GM12878 (cell line): ENCODE measurements around the gene NR2F1-AS1. TPM values are rescaled to one million over a fixed set of nuclear protein-coding genes. Genes with fewer than 3 reads are reported as not detected.

Source experiments
- ATAC-seq: fragments of 200-7000 bp; cut with Tn5 transposase; 3 replicates; pipeline ENCODE4 v1.9.1; 2020; ENCODE audit warnings: mild to moderate bottlenecking, moderate library complexity
- BruUV-seq: library from RNA; stranded (reverse); fragments of 400-500 nt; replicated peaks from 2 replicates; lab custom pipeline; 2021; lab: Mats Ljungman, UMichigan
- CTCF ChIA-PET: fragments of 300-600 bp; sonication (Branson Sonifier 250); formaldehyde crosslinking; extraction: SDS; loops from one replicate; lab custom pipeline; 2021; ENCODE audit warnings: inconsistent platforms; lab: Yijun Ruan, JAX
- POLR2A ChIA-PET: fragments of 350-600 bp; formaldehyde crosslinking; extraction: SDS; loops from one replicate; lab custom pipeline; 2021; ENCODE audit warnings: inconsistent platforms; lab: Charles Lee
- RAD21 ChIA-PET: fragments of 300-600 bp; sonication (Branson Sonifier 250); formaldehyde crosslinking; loops from one replicate; lab custom pipeline; 2023; ENCODE audit warnings: antibody characterized with exemption; ENCODE audit not compliant: unreplicated experiment; lab: Charles Lee
- SMC1A ChIA-PET: fragments of 300-600 bp; sonication (Branson Sonifier 250); formaldehyde crosslinking; loops from one replicate; lab custom pipeline; 2023; ENCODE audit not compliant: unreplicated experiment, uncharacterized antibody; lab: Charles Lee
- DNase-seq: peaks from one replicate; pipeline ENCODE4 v3.0.0-alpha.2; 2011; ENCODE audit warnings: low read depth, low spot score
- FAIRE-seq: peaks from 3 replicates; lab custom pipeline; 2011; peaks lifted over from hg19 to GRCh38; lab: Jason Lieb, UNC
- H2AFZ ChIP-seq: 2 replicates; pipeline ENCODE4 v1.6.0; 2011; ENCODE audit warnings: low read depth, low read length, control low read depth; ENCODE audit not compliant: control insufficient read depth
- H3K27ac ChIP-seq: 2 replicates; pipeline ENCODE4 v1.5.1; 2011; ENCODE audit warnings: control low read depth; ENCODE audit not compliant: control insufficient read depth, insufficient read depth
- H3K27me3 ChIP-seq, 2 experiments: replicated peaks in 1 of 2; 2 replicates each; pipeline versions ENCODE4 v1.6.0 to v1.6.1; 2011; ENCODE audit warnings: low read length in 1 of 2; ENCODE audit not compliant: control insufficient read depth in 2 of 2, insufficient read depth in 2 of 2
- H3K36me3 ChIP-seq, 2 experiments: 2 replicates each; pipeline ENCODE4 v1.5.1; 2011; ENCODE audit warnings: low read length in 1 of 2; ENCODE audit not compliant: control insufficient read depth in 2 of 2, insufficient read depth in 2 of 2
- H3K4me1 ChIP-seq: 2 replicates; pipeline ENCODE4 v1.6.1; 2011; ENCODE audit warnings: mild to moderate bottlenecking, low read length, moderate library complexity, mixed read lengths; ENCODE audit not compliant: control insufficient read depth, insufficient read depth
- H3K4me2 ChIP-seq: 2 replicates; pipeline ENCODE4 v1.6.0; 2011; ENCODE audit warnings: control low read depth; ENCODE audit not compliant: control insufficient read depth, insufficient read depth
- H3K4me3 ChIP-seq: fragments of 200-600 bp; sonication (generic); 2 replicates; pipeline ENCODE4 v1.5.1; 2016
- H3K79me2 ChIP-seq: 2 replicates; pipeline ENCODE4 v1.6.0; 2011; ENCODE audit warnings: low read length; ENCODE audit not compliant: control insufficient read depth, insufficient read depth
- H3K9ac ChIP-seq: 2 replicates; pipeline ENCODE4 v1.8.0; 2011; ENCODE audit warnings: low read length, control low read depth, mixed read lengths; ENCODE audit not compliant: control insufficient read depth, insufficient read depth
- H3K9me3 ChIP-seq: replicated peaks from 3 replicates; pipeline ENCODE4 v1.5.1; 2011; ENCODE audit warnings: mild to moderate bottlenecking, low read length; ENCODE audit not compliant: control insufficient read depth, insufficient read depth
- H4K20me1 ChIP-seq: 2 replicates; pipeline ENCODE4 v1.6.0; 2011; ENCODE audit not compliant: control insufficient read depth, insufficient read depth
- BCL11A ChIP-seq: IDR thresholded peaks from 2 replicates; pipeline ENCODE4 v1.6.1; 2011; ENCODE audit warnings: low read depth, low read length
- BCLAF1 ChIP-seq: fragments of 450-650 bp; IDR thresholded peaks from 2 replicates; pipeline ENCODE4 v1.6.1; 2017; ENCODE audit warnings: antibody characterized with exemption, mild to moderate bottlenecking, moderate library complexity
- CEBPB ChIP-seq, 2 experiments: fragments of 150-350 bp in 1 of 2; IDR thresholded peaks; 2 replicates each; pipeline ENCODE4 v1.6.1; 2012 to 2014; ENCODE audit warnings: low read depth in 2 of 2, low read length in 2 of 2, borderline replicate concordance in 1 of 2, inconsistent platforms in 1 of 2
- EZH2 ChIP-seq: IDR thresholded peaks from 2 replicates; pipeline ENCODE4 v1.6.1; 2012; ENCODE audit warnings: low read depth, mild to moderate bottlenecking, control low read depth, inconsistent platforms, low read length, borderline replicate concordance; ENCODE audit not compliant: control insufficient read depth
- KLF5 ChIP-seq: fragments of 450-650 bp; IDR thresholded peaks from 2 replicates; pipeline ENCODE4 v1.6.1; 2014; ENCODE audit warnings: mild to moderate bottlenecking; ENCODE audit not compliant: partially characterized antibody
- PAX8 ChIP-seq: fragments of 450-650 bp; IDR thresholded peaks from 2 replicates; pipeline ENCODE4 v1.6.1; 2017; ENCODE audit warnings: mild to moderate bottlenecking, moderate library complexity
- POLR2AphosphoS5 ChIP-seq: IDR thresholded peaks from 2 replicates; pipeline ENCODE4 v1.6.1; 2011; ENCODE audit warnings: mild to moderate bottlenecking, low read length, inconsistent platforms
- RAD51 ChIP-seq: fragments of 450-650 bp; IDR thresholded peaks from 2 replicates; pipeline ENCODE4 v1.6.1; 2016; ENCODE audit warnings: moderate library complexity, mild to moderate bottlenecking, inconsistent platforms
- RB1 ChIP-seq: fragments of 450-650 bp; formaldehyde crosslinking; IDR thresholded peaks from 2 replicates; pipeline ENCODE4 v1.6.1; 2017; ENCODE audit warnings: mild to moderate bottlenecking, borderline replicate concordance
- SPI1 ChIP-seq: IDR thresholded peaks from 2 replicates; pipeline ENCODE4 v1.6.1; 2011; ENCODE audit warnings: low read depth, mild to moderate bottlenecking, low read length, moderate library complexity, borderline replicate concordance; ENCODE audit not compliant: insufficient read depth
- SREBF2 ChIP-seq: IDR thresholded peaks from 2 replicates; pipeline ENCODE4 v1.6.1; 2012; ENCODE audit warnings: mild to moderate bottlenecking, low read length
- ZBTB33 ChIP-seq: fragments of 450-650 bp; IDR thresholded peaks from 2 replicates; pipeline ENCODE4 v1.6.1; 2017; ENCODE audit warnings: mild to moderate bottlenecking
- ZSCAN29 ChIP-seq: fragments of 450-650 bp; IDR thresholded peaks from 2 replicates; pipeline ENCODE4 v1.6.1; 2017; ENCODE audit warnings: mild to moderate bottlenecking, moderate library complexity
- WGBS: methylation state at CpG from one replicate; pipeline ENCODE4 v1.1.6; 2016; ENCODE audit warnings: low lambda C conversion rate; ENCODE audit not compliant: insufficient replicate concordance, insufficient coverage; ENCODE audit errors: missing lambda C conversion rate; 5-methylcytosine and 5-hydroxymethylcytosine counted together
- in situ Hi-C: fragments of 300-500 bp; cut with MboI; formaldehyde crosslinking; loops from 9 replicates; pipeline ENCODE4 v1.14.3; 2018; ENCODE audit warnings: mixed read lengths
- intact Hi-C: fragments of 100-400 bp; cut with micrococcal nuclease; formaldehyde crosslinking; loops from one replicate; pipeline ENCODE4 v1.14.2; 2022; ENCODE audit not compliant: unreplicated experiment
- polyA plus RNA-seq, 11 experiments: library from polyadenylated mRNA; depleted of rRNA in 4 of 11; unstranded in 6 of 11; stranded (reverse) in 5 of 11; fragments of >200 nt; fragmentation: Nextera tagmentation in 4 of 11; fragmentation: Illumina TruSeq in 1 of 11; extraction: Ambion mirVana in 4 of 11; extraction: Trizol in 1 of 11; gene quantifications; 1 replicate in 1 of 11; 2 replicates in 10 of 11; pipeline versions ENCODE4 v1.2.1 to v1.2.3, GENCODE V29; 2011 to 2016; ENCODE audit warnings: inconsistent platforms in 2 of 11, missing spikeins in 2 of 11, low read depth in 1 of 11
- total RNA-seq, 4 experiments: library from RNA; depleted of rRNA in 3 of 4; stranded (reverse); fragments of >200 nt in 3 of 4; fragmentation: Illumina TruSeq in 1 of 4; extraction: Trizol in 1 of 4; gene quantifications; 2 replicates each; pipeline versions ENCODE4 v1.2.1 to v1.2.3, GENCODE V29; 2013 to 2021
- TF ChIP-seq, protein P1 (sequence below): fragments of 450-650 bp; IDR thresholded peaks from 2 replicates; pipeline ENCODE4 v1.6.1; 2017; ENCODE audit warnings: mild to moderate bottlenecking, moderate library complexity

NR2F1-AS1 gene
- total and polyA plus RNA-seq, 10 of the 15 experiments (the other 5 are each of a cell fraction or from before 2014, with no cell fraction given), result 0.11 to 0.85 (median 0.27) TPM

- intact Hi-C loops, result no loop called here
- no peak overlapping the region for H3K9ac ChIP-seq
- in situ Hi-C loops, result no loop called here
- no peaks in the 10 kb centered on the region for H3K4me1 ChIP-seq
- no peaks in the 10 kb centered on the region for H3K9me3 ChIP-seq
- H3K27me3 ChIP-seq, result no peaks in the 10 kb centered on the region; a peak in 1 of 4 replicates
- no peak for DNase-seq
- no peak for ATAC-seq
- H3K36me3 ChIP-seq, result no peaks in the 10 kb centered on the region
- SMC1A ChIA-PET, result interaction anchor here (0.5 kb wide), 1 partner anchor 23 kb away, joined by 3 read pairs; no protein-coding TSS in a partner anchor
- H3K4me2 ChIP-seq, result no peak overlapping the region
- H3K27ac ChIP-seq, result no peak overlapping the region
- BruUV-seq, result no TSS peak
- FAIRE-seq, result no peak
- no peaks in the 10 kb centered on the region for H4K20me1 ChIP-seq
- RAD21 ChIA-PET, result no interaction called here
- H3K4me3 ChIP-seq, result no peak overlapping the region
- no peak overlapping the region for H2AFZ ChIP-seq
- CTCF ChIA-PET, result no interaction called here
- 0% methylated on average over 6 of the region's 6 CpGs for WGBS
- POLR2A ChIA-PET, result no interaction called here
- no peaks in the 10 kb centered on the region for H3K79me2 ChIP-seq
- TF ChIP-seq SREBF2 (no peak), ZBTB33 (no peak), SPI1 (no peak), BCLAF1 (no peak), RB1 (no peak), POLR2AphosphoS5 (no peak), RAD51 (no peak), PAX8 (no peak), CEBPB (IDR thresholded peaks at IDR 0.05; ENCODE audit: borderline replicate concordance in 1 of 2, low read depth in 2 of 2, low read length in 2 of 2) (no peak), ZSCAN29 (no peak), BCL11A (no peak), KLF5 (no peak), EZH2 (no peak)
- TF ChIP-seq, protein P1, sequence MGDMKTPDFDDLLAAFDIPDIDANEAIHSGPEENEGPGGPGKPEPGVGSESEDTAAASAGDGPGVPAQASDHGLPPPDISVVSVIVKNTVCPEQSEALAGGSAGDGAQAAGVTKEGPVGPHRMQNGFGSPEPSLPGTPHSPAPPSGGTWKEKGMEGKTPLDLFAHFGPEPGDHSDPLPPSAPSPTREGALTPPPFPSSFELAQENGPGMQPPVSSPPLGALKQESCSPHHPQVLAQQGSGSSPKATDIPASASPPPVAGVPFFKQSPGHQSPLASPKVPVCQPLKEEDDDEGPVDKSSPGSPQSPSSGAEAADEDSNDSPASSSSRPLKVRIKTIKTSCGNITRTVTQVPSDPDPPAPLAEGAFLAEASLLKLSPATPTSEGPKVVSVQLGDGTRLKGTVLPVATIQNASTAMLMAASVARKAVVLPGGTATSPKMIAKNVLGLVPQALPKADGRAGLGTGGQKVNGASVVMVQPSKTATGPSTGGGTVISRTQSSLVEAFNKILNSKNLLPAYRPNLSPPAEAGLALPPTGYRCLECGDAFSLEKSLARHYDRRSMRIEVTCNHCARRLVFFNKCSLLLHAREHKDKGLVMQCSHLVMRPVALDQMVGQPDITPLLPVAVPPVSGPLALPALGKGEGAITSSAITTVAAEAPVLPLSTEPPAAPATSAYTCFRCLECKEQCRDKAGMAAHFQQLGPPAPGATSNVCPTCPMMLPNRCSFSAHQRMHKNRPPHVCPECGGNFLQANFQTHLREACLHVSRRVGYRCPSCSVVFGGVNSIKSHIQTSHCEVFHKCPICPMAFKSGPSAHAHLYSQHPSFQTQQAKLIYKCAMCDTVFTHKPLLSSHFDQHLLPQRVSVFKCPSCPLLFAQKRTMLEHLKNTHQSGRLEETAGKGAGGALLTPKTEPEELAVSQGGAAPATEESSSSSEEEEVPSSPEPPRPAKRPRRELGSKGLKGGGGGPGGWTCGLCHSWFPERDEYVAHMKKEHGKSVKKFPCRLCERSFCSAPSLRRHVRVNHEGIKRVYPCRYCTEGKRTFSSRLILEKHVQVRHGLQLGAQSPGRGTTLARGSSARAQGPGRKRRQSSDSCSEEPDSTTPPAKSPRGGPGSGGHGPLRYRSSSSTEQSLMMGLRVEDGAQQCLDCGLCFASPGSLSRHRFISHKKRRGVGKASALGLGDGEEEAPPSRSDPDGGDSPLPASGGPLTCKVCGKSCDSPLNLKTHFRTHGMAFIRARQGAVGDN, result no peak
- TF ChIP-seq, all 136 proteins: peak for 0
These were observed 155.9 kb downstream of the NR2F1-AS1 start for GRCh38 chr5:93425096-93425495.
